DND-41 (cell line): Measurements from ENCODE around the gene IFT27.

Source experiments
- ATAC-seq: fragments of 200-7000 bp; cut with Tn5 transposase; 3 replicates; pipeline ENCODE4 v1.9.1; 2021; ENCODE audit warnings: low read depth; ENCODE audit not compliant: insufficient read depth
- DNase-seq: peaks from one replicate; pipeline ENCODE4 v3.0.0-alpha.2; 2020
- H2AFZ ChIP-seq: 2 replicates; pipeline ENCODE4 v1.6.0; 2012; ENCODE audit warnings: low read depth, low read length
- H3K27ac ChIP-seq: 2 replicates; pipeline ENCODE4 v1.5.1; 2012; ENCODE audit warnings: low read length, inconsistent platforms
- H3K27me3 ChIP-seq: fragments of 200-600 bp; sonication (generic); 2 replicates; pipeline ENCODE4 v1.6.0; 2012; ENCODE audit warnings: low read length, mild to moderate bottlenecking, inconsistent platforms; ENCODE audit not compliant: insufficient read depth, poor library complexity
- H3K36me3 ChIP-seq: 2 replicates; pipeline ENCODE4 v1.5.1; 2012; ENCODE audit warnings: low read length, inconsistent platforms; ENCODE audit not compliant: insufficient read depth
- H3K4me1 ChIP-seq: 2 replicates; pipeline ENCODE4 v1.5.1; 2012; ENCODE audit warnings: mild to moderate bottlenecking, low read length; ENCODE audit not compliant: insufficient read depth
- H3K4me2 ChIP-seq: 2 replicates; pipeline ENCODE4 v1.6.0; 2012; ENCODE audit warnings: mild to moderate bottlenecking, moderate library complexity, low read length, inconsistent platforms; ENCODE audit not compliant: insufficient read depth
- H3K4me3 ChIP-seq, 2 experiments: fragments of 200-600 bp in 1 of 2; shearing (Covaris generic) in 1 of 2; 2 replicates each; pipeline ENCODE4 v1.5.1; 2012 to 2016; ENCODE audit warnings: inconsistent platforms in 2 of 2, low read length in 2 of 2, mild to moderate bottlenecking in 2 of 2, low read depth in 1 of 2, moderate library complexity in 1 of 2
- H3K79me2 ChIP-seq: 2 replicates; pipeline ENCODE4 v1.6.0; 2012; ENCODE audit warnings: low read length, inconsistent platforms; ENCODE audit not compliant: insufficient read depth
- H3K9ac ChIP-seq: 2 replicates; pipeline ENCODE4 v1.6.0; 2012; ENCODE audit warnings: low read depth, mild to moderate bottlenecking, inconsistent platforms, low read length, moderate library complexity
- H3K9me3 ChIP-seq: 2 replicates; pipeline ENCODE4 v1.5.1; 2012; ENCODE audit warnings: low read length, moderate library complexity, mild to moderate bottlenecking, inconsistent platforms; ENCODE audit not compliant: insufficient read depth, severe bottlenecking
- H4K20me1 ChIP-seq: 2 replicates; pipeline ENCODE4 v1.6.0; 2012; ENCODE audit warnings: low read length; ENCODE audit not compliant: insufficient read depth
- EZH2 ChIP-seq: IDR thresholded peaks from 3 replicates; pipeline ENCODE4 v1.6.1; 2012; ENCODE audit warnings: borderline replicate concordance, low read depth, mild to moderate bottlenecking, moderate library complexity, low read length, inconsistent platforms; ENCODE audit not compliant: severe bottlenecking
- TF ChIP-seq, protein P1 (sequence below): IDR thresholded peaks from 2 replicates; pipeline ENCODE4 v1.5.1; 2012; ENCODE audit warnings: borderline replicate concordance, low read length, moderate library complexity, mild to moderate bottlenecking; ENCODE audit not compliant: poor library complexity, severe bottlenecking; ENCODE audit errors: extremely low read depth

The IFT27 gene

DNA sequence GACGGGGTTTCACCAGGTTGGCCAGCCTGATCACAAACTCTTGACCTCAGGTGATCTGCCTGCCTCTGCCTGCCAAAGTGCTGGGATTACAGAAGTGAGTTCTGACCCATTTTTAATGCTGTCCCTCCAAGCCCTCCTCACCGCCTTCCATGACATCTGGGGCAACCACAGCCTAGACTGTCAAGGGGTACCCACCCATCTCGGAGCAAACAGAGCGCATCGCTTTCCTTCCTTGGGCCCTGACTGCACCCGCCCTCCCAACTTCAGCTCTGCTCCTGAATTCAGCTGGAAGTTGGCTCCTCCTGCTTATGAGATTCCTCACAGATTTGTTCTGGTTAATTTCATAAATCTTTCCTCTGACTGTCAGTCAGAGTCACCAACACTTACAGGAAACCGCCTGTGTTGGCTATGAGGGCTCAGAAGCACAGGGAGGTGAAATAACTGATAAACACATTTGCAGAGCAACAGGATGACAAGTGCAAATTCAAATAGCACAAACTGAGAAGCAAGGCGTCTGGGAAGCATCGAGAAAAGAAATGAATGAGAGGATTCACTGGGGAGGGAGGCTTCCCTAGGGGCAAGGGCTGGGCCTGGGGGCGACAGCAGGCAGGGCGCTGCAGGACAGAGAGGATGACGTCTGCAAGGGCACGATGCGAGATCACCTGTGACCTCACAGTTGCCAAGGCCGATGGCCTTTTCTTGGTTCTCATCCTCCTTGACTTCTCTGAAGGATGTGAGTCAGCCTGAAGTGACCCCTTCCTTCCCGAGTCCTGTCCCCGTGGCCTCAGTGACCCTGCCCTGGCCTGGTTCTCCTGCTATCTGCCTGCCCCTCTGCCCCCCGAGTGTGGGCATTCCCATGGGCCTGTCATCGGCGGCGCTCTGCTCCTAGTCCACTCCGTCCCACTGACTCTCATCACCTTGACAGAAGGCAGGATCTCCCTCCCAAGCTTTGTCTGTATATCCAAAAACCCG, 6.1 kb downstream of the IFT27 start:
- no peak for TF ChIP-seq EZH2
- TF ChIP-seq, protein P1, sequence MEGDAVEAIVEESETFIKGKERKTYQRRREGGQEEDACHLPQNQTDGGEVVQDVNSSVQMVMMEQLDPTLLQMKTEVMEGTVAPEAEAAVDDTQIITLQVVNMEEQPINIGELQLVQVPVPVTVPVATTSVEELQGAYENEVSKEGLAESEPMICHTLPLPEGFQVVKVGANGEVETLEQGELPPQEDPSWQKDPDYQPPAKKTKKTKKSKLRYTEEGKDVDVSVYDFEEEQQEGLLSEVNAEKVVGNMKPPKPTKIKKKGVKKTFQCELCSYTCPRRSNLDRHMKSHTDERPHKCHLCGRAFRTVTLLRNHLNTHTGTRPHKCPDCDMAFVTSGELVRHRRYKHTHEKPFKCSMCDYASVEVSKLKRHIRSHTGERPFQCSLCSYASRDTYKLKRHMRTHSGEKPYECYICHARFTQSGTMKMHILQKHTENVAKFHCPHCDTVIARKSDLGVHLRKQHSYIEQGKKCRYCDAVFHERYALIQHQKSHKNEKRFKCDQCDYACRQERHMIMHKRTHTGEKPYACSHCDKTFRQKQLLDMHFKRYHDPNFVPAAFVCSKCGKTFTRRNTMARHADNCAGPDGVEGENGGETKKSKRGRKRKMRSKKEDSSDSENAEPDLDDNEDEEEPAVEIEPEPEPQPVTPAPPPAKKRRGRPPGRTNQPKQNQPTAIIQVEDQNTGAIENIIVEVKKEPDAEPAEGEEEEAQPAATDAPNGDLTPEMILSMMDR, result no peak
- no peak overlapping the region for H2AFZ ChIP-seq
- H4K20me1 ChIP-seq, result no peaks in the 10 kb centered on the region
- peaks cover 19% of the 10 kb centered on the region for H3K36me3 ChIP-seq
- H3K27me3 ChIP-seq, result no peaks in the 10 kb centered on the region
- peaks cover 2% of the 10 kb centered on the region; the same call in 1 of the 2 replicates for H3K79me2 ChIP-seq
- H3K9me3 ChIP-seq, result no peaks in the 10 kb centered on the region
- DNase-seq, result no peak
- no peak overlapping the region for H3K27ac ChIP-seq
- H3K9ac ChIP-seq, result no peak overlapping the region
- no peak for ATAC-seq
- no peak overlapping the region for H3K4me2 ChIP-seq
- peaks cover 6% of the 10 kb centered on the region for H3K4me1 ChIP-seq
- no peak overlapping the region for H3K4me3 ChIP-seq

DNA sequence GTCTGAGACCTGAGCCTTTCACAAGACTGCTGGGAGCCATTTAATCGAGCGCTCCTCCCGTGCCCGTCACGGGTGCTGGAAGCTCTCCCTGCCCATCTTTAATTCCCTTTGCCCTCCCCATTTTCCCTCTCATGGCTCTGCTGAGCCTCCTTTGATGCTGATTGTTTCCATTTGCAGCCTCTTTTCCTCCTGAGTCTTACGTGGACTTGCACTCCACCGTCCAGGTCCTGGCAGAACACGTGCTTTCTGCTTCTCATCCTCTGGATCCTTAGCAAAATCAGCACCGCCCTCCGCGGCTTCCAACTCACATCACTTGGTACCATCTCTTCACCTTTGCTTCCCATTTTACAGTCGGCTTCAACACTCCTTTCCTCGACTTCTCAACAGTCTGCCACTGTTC, 7.3 kb downstream of the IFT27 start:
- no peak overlapping the region for H3K4me2 ChIP-seq
- ATAC-seq (no peak), DNase-seq (no peak)
- no peak for TF ChIP-seq EZH2
- TF ChIP-seq, protein P1, result no peak
- H3K9ac ChIP-seq, result no peak overlapping the region
- H3K36me3 ChIP-seq, result peaks cover 22% of the 10 kb centered on the region
- H3K27ac ChIP-seq, result no peak overlapping the region
- no peak overlapping the region for H3K4me3 ChIP-seq
- H3K9me3 ChIP-seq, result no peaks in the 10 kb centered on the region
- H3K4me1 ChIP-seq, result no peaks in the 10 kb centered on the region
- no peaks in the 10 kb centered on the region for H3K79me2 ChIP-seq
- H2AFZ ChIP-seq, result no peak overlapping the region
- no peaks in the 10 kb centered on the region for H4K20me1 ChIP-seq
- no peaks in the 10 kb centered on the region for H3K27me3 ChIP-seq

DNA sequence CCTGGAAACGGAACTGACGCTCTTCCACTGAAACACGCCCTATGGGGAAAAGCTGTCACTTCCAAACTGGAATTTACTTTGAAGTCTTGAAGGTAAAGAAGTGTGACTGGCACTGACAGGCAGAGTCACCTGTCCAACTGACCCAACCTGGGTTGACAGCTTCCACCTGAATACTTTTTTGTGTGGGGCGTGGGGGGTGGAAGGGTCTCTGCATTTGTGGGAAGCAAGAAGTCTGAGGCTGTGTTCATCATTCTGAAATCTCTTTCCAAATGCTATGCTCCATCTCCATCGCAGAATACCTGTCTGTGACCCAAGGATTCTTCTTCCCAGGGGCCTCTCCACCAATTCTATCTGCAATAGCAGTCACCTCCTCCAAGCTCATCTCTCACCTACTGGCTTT, 7.8 kb downstream of the IFT27 start:
- Histone ChIP-seq H4K20me1 (no peaks in the 10 kb centered on the region), H3K4me3 (no peak overlapping the region), H3K79me2 (no peaks in the 10 kb centered on the region), H3K36me3 (peaks cover 27% of the 10 kb centered on the region), H3K27me3 (no peaks in the 10 kb centered on the region), H3K4me1 (no peaks in the 10 kb centered on the region), H3K9me3 (no peaks in the 10 kb centered on the region), H3K4me2 (no peak overlapping the region), H3K9ac (no peak overlapping the region), H2AFZ (no peak overlapping the region), H3K27ac (no peak overlapping the region)
- no peak for TF ChIP-seq EZH2
- TF ChIP-seq, protein P1, result no peak
- DNase-seq (no peak), ATAC-seq (no peak)
